Putamen (tissue), 1 donor: Measurements from ENCODE around the gene OXT.

Experiments used
- DNase-seq: peaks from one replicate; pipeline ENCODE4 v3.0.0-alpha.2; 2016; ENCODE audit warnings: low spot score

Gene OXT

DNA sequence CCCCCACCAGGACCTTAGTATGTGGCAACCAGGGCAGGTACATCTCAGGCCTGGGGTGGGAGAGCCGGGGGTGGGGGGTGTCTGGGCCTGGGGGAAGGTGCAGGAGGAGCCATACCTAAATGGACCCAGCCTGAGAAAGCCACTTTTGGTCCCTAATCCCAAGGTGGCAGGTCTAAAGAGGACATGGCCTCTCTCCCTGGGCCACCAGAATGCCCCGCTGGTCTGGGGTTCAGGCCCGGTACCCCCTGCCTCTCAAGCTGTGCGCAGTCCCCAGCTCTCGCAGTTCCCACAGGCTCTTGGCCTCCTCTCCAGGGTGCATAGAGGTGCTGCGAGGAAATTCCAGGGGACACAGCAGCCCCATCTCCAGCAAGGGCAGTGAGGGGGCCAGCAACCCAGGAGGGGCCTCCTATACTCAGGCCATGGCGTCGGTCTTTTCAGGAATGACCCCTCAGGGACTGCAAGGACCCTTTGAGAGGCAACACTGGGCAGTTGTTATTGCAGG lies 14.2 kb downstream of the OXT start:
- DNase-seq = no peak

DNA sequence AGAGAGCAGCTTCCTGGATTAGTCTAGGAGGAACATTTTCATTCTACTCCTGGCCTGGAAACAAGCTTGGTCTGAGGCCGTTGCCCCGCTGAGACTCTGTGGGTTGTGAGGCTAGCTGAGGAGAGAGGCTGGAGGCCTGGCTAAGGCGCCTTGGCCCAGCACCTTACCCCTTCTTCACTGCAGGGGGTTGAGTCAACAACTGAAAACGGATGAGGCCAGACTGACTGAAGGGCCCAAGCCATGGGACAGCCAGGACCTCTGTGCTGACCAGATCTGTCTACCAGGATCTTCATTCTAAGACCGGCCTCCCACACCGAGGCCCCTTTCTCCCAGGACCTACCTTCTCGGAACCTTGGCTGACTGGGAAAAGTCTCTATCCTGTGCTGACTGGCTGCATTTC lies 16.6 kb downstream of the OXT start:
- no peak for DNase-seq

- DNase-seq = no peak
Measured at GRCh38 chr20:3090565-3090964, 19.1 kb downstream of the OXT start.

DNA sequence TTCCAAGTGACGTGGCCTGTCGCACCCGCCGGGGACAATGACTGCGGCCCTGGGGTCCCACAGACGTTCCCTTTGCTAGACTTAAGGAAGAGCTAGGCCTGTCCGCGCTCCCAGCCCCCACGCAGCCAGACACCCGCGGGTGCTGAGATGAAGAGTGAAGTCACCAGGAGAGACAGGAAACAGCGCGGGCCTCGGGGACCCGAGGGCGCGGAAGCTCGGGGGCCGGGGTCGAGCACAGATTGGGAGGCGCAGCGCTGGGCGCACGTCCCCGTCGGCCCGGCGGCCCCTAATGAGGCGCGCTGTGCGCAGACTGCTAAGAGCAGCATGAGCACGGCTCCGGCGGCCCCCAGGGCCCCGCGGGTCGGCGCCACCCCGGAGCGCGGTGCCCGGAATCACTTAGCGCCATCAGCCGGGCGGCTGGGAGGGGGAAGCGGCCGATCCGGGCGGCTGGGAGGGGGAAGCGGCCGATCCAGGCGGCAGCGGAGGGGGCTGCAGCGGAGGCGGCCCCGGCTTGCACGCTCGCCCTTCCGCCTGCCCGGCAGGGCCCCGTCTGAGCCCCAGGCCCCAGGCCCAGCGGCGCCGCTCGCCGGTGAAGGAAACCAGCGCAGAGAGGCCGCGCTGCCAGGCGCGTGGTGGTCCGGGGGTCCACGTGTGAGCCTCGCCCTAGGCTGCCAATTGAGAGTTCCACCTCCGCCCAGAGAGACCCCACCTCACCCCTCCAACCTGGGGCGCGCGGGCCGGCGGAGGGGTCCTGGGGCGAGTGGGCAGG lies 21.4 kb downstream of the OXT start:
- no peak for DNase-seq

DNA sequence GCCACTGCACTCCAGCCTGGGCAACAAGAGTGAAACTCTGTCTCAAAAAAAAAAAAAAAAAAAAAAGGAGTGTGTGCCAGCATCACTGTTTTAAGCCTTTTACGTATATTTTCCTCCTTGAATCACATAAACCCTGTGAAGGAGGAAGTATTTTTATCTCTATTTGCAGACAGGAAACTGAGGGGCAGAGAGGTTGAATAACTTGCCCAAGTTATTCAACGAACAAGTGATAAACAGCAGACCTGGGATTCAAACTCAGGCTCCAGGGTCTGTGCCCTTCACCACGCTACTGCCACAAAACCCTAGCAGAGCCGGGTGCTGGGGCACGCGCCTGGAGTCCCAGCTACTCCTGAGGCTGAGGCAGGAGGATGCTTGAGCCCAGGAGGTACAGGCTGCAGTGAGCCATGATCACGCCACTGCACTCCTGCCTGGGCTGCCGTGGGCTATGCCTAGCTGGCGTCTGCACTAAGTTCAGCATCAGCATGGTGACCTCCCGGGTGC lies 22.5 kb downstream of the OXT start:
- DNase-seq = no peak

DNA sequence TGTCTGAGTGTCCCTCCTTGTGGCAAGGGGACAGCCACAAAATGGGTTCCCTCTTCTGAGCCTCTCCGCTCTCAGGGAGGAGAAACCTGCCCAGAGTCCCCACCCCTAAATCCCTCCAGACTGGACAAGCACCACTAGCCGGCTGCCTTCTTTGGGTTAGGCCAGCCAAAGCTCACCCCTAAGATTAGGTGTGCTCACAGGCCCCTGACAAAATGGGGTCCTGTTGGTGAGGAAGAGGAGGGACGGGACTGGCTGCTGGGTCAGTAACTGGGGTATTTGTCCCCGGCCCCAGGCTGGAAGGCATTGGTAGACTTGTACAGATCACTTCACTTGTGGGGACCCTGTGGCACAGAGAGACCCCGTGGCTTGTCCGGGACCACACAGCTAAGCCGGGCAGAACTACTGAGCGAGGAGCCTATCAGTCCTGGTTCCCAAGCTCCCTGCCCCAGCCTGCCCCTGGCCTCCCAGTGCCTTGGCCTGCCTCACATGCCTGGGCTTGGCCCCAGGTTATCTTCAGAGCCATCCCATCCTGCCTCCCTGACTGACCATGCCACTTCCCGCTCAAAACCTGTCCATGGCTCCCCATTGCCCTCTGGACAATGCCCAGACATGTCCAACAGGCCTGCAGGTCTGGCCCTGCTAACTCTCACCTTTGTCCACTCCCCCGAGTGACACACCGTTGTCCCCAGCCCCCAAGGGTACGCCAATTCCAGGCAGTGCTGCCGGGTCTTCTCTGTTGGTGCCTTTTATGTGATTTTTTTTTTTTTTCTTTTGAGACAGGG lies 23.6 kb downstream of the OXT start:
- no peak for DNase-seq

DNA sequence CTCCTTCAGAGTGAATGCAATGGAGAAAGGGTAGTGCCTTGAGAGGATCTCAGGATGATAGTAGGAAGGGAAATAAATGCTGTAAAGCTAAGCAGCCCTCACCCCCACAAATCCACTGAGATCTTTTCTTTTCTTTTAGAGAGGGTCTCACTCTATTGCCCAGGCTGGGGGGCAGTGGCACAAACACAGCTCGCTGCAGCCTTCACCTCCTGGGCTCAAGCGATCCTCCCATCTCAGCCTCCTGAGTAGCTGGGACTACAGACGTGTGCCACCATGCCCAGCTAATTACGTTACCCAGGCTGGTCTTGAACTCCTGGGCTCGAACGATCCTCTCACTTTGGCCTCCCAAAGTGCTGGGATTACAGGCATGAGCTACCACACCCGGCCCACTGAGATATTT lies 29.1 kb downstream of the OXT start:
- no peak for DNase-seq

DNA sequence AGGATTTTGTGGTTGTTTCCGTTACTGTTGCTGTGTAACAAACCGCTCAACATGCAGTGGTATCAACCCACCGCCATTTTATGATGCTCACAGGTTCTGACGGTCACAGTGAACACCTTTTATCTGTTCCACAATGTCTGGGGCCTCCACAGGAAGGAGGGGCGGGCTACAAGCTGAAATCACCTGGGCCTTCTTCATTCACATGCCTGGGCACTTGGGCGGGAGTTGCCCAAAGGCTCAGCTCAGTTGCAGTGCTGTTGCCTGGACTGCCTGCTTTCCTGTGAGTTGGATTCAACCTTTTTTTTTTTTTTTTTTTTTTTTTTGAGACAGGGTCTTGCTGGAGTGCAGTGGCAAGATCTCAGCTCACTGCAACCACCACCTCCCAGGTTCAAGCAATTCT lies 29.8 kb downstream of the OXT start:
- DNase-seq = no peak

- no peak for DNase-seq
Measured at GRCh38 chr20:3101737-3102574, 30.5 kb downstream of the OXT start.

DNA sequence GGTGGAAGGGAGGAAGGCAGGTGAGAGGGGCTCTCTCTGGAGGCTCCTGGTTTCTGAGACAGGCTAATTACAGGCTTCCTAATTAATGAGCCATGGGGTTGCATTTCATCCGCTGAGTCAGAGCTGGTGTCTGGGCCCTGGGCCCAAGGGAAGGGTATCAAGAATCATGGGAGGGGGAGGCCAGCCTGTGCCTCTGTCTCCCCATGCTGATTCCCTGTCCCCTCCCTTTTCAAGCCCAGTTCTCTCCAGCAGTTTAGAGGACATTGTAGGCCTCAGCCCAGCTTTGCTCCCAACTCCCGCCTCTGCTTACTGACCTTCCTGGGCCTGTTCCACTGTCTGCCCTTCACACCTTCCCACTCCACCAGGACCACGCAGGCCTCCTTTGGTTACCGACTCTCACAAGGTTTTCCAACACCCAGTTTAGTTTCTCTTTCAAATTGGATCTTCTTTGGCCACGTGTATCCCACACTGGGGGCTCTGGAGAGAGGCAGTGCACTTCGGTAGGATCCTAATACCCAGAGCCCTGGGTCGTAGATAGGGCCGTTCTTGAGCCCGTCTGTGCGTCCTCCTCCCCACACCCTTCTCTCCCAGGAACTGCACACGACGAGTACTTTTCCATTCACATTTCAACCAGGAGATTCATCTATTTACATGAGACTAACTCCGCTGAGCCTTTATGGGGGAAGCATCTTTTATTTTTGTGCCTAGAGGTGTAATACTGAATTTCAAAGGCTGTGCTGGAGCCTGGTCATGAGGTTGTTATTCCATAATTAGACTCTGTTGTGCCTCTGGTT lies 31.4 kb downstream of the OXT start:
- no peak for DNase-seq

DNA sequence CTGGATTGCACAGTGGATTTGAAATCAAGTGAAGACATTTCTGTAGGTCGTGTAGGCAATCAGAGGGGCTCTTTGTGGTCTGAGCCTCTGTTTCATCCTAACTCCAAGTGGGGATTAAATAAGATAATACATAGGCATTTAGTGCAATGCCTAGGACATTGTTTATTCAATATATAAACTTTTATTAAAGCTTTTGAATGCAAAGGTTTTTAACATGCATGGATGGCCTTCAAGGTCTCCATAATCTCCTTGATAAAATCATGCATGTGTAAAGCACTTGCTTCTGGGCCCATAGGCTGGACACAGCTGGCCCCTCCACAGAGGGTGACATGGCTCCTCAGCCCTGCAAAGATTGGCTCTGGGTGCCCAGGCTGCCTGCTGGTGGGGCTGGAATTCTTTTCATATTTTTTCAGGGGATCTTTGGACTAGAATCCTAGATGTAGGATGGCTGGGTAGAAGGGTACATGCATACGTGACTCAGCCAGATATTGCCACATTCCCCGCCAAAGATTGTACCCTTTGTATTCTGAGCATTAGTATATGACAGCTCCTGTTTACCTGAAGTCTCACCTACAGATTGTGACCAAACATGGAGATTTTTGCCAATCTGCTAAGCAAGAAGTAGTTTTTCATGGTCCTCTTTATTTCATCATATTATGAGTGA lies 32.1 kb downstream of the OXT start:
- DNase-seq = no peak

- DNase-seq = no peak
Measured at GRCh38 chr20:3105256-3106137, 34.1 kb downstream of the OXT start.

- DNase-seq = no peak
Measured at GRCh38 chr20:3106185-3106584, 34.8 kb downstream of the OXT start.

DNA sequence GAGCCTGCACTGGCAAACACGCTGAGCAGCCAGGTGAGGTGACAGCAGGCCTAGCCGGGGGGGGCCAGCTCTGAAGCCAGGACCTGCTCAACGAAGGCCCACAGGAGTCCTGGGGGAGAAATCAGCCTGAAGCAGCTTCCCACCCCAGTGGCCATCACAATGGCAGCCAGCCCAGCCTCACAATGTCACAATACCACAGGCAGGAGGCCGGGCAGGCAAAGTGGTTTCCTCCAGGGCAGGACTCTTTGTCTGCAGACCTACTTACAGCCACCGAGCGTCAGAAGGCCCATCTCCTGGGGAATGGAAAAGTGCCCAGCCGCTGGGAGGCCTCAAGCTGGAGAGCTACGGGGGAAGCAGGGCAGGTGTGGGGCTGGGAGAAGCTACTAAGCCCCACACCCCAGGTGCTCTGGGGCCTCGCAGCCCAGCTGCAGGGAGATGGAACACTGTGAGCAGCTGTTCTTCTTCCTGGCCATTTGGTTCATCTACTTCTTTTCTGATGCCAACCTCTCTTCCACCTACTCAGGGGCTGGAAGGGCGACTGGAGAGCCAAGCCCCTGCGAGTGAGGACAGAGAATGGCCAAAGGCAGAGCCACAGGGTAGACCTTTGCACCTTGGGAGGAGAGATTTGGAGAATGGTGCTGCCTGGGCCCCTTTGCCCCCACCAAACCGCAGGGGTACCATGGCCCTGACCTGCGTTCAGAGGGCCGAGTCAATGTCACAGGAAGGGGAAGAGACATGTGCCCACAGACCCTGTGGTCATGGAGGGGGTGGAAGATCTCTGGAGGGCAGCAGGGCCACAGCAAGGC lies 35.4 kb downstream of the OXT start:
- no peak for DNase-seq

DNA sequence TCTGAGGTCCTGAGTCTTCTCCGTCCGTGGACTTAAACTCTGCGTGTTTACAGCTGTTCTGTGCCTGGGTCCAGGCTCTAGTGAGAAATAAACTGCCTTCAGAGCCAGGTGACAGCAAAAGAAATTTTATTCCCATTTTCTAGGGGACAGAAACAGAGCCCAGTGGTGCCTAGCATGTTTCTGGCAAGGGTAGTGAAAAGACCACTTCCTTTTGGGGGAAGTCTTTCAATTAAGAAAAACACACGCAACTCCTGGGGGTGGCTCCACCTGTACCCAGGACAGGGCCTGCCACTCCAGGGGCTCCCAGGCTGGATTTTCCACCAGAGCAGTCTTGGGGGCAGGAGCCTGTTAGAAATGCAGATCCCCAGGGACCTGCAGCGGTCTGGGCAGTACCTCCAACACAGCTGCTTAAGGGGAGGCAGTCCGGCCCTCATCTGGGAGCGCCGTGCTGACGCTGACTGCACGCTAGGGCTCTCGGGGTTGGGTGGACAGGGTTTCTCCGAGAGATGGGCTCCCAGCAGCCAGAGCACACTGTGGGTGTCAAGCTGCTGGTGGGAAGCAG lies 36.1 kb downstream of the OXT start:
- DNase-seq = no peak

- peak; percentile 57 for DNase-seq
Measured at GRCh38 chr20:3109350-3110302, 38.2 kb downstream of the OXT start.

- no peak for DNase-seq
Measured at GRCh38 chr20:3111507-3111906, 40.1 kb downstream of the OXT start.

DNA sequence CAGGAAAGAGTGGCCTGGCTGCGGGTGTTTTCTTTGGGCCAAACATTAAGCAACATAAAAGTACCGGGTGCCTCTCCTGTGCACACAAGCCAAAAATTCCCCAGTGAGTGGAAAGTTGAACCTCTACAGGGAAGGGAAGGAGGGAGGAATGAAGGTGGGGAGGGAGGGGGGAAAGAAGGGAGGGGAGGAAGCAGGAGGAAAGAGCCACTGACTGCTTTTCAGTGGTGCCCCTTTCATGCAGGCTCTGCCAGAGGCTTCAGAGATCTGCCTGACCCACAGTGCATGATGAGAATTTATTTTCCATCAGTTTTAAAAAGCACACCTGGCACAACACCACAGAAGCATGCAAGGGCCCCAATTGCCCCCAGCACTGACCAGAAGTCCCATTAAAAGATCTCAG lies 40.6 kb downstream of the OXT start:
- no peak for DNase-seq
